ENCODE measurements around the gene CDK10.
"Not testable (repeated sequence)": the region's sequence is repeated elsewhere in the genome, so short reads cannot be mapped to it uniquely, and the experiment has no call there.

The CDK10 gene

GRCh38 chr16:89689142-89689541, 2.7 kb downstream of the CDK10 start:
- H3K27ac ChIP-seq (ENCODE audit: low read depth, low read length): no peak overlapping the region
- H3K79me2 ChIP-seq (ENCODE audit: control insufficient read depth, low read length): peaks cover 27% of the 10 kb centered on the region
- peaks cover 19% of the 10 kb centered on the region for H3K4me1 ChIP-seq (ENCODE audit: control insufficient read depth, low read length)
- no peak overlapping the region for H3K4me3 ChIP-seq (ENCODE audit: low read length)
- no peaks in the 10 kb centered on the region for H3K27me3 ChIP-seq (ENCODE audit: control insufficient read depth, low read length)
- H4K20me1 ChIP-seq (ENCODE audit: control insufficient read depth, insufficient read depth, low read depth, low read length): no peaks in the 10 kb centered on the region
- no peaks in the 10 kb centered on the region for H3K9me2 ChIP-seq (replicated peaks; ENCODE audit: control insufficient read depth, low read length)
- peaks cover 5% of the 10 kb centered on the region; the same call in 1 of the 2 replicates for H3K9me3 ChIP-seq (ENCODE audit: control insufficient read depth, insufficient read depth, low read length)
- H3F3A ChIP-seq (ENCODE audit: control insufficient read depth, insufficient read depth): no peaks in the 10 kb centered on the region
- peaks cover 76% of the 10 kb centered on the region for H3K36me3 ChIP-seq (ENCODE audit: control insufficient read depth, low read length)
- H3K4me2 ChIP-seq (ENCODE audit: low read length): no peak overlapping the region
- TF ChIP-seq EZH2phosphoT487 (IDR thresholded peaks at IDR 0.05; ENCODE audit: borderline replicate concordance, low read length): no peak
- no peak for TF ChIP-seq CTCF (IDR thresholded peaks at IDR 0.05; ENCODE audit: low read depth, low read length, poor library complexity, severe bottlenecking)

- not testable (repeated sequence) for H4K20me1 ChIP-seq (ENCODE audit: control insufficient read depth, insufficient read depth, low read depth, low read length); H3K9me2 ChIP-seq (replicated peaks; ENCODE audit: control insufficient read depth, low read length); H3K4me3 ChIP-seq (ENCODE audit: low read length); H3K9me3 ChIP-seq (ENCODE audit: control insufficient read depth, insufficient read depth, low read length); H3K4me2 ChIP-seq (ENCODE audit: low read length); H3F3A ChIP-seq (ENCODE audit: control insufficient read depth, insufficient read depth); H3K27ac ChIP-seq (ENCODE audit: low read depth, low read length); H3K27me3 ChIP-seq (ENCODE audit: control insufficient read depth, low read length)
- peaks cover 80% of the 10 kb centered on the region for H3K36me3 ChIP-seq (ENCODE audit: control insufficient read depth, low read length)
- peaks cover 19% of the 10 kb centered on the region for H3K4me1 ChIP-seq (ENCODE audit: control insufficient read depth, low read length)
- peaks cover 27% of the 10 kb centered on the region for H3K79me2 ChIP-seq (ENCODE audit: control insufficient read depth, low read length)
Measured at GRCh38 chr16:89689621-89690020, 3.1 kb downstream of the CDK10 start.

- Histone ChIP-seq H3K4me2 (ENCODE audit: low read length) (no peak overlapping the region), H3K4me1 (ENCODE audit: control insufficient read depth, low read length) (peaks cover 19% of the 10 kb centered on the region), H3K4me3 (ENCODE audit: low read length) (no peak overlapping the region), H3K9me3 (ENCODE audit: control insufficient read depth, insufficient read depth, low read length) (peaks cover 2% of the 10 kb centered on the region; the same call in 1 of the 2 replicates), H3K36me3 (ENCODE audit: control insufficient read depth, low read length) (peaks cover 80% of the 10 kb centered on the region), H3K79me2 (ENCODE audit: control insufficient read depth, low read length) (peaks cover 27% of the 10 kb centered on the region), H3K27ac (ENCODE audit: low read depth, low read length) (no peak overlapping the region), H3K9me2 (replicated peaks; ENCODE audit: control insufficient read depth, low read length) (no peaks in the 10 kb centered on the region), H3K27me3 (ENCODE audit: control insufficient read depth, low read length) (no peaks in the 10 kb centered on the region), H4K20me1 (ENCODE audit: control insufficient read depth, insufficient read depth, low read depth, low read length) (no peaks in the 10 kb centered on the region), H3F3A (ENCODE audit: control insufficient read depth, insufficient read depth) (no peaks in the 10 kb centered on the region)
- TF ChIP-seq EZH2phosphoT487 (IDR thresholded peaks at IDR 0.05; ENCODE audit: borderline replicate concordance, low read length): no peak
- TF ChIP-seq CTCF (IDR thresholded peaks at IDR 0.05; ENCODE audit: low read depth, low read length, poor library complexity, severe bottlenecking): no peak
Measured at GRCh38 chr16:89690392-89690901, 4.0 kb downstream of the CDK10 start.

- H3K9me3 ChIP-seq (ENCODE audit: control insufficient read depth, insufficient read depth, low read length): no peaks in the 10 kb centered on the region
- H3K27me3 ChIP-seq (ENCODE audit: control insufficient read depth, low read length): no peaks in the 10 kb centered on the region
- H3K4me1 ChIP-seq (ENCODE audit: control insufficient read depth, low read length): peaks cover 25% of the 10 kb centered on the region
- no peaks in the 10 kb centered on the region for H3F3A ChIP-seq (ENCODE audit: control insufficient read depth, insufficient read depth)
- TF ChIP-seq CTCF (IDR thresholded peaks at IDR 0.05; ENCODE audit: low read depth, low read length, poor library complexity, severe bottlenecking) (no peak), EZH2phosphoT487 (IDR thresholded peaks at IDR 0.05; ENCODE audit: borderline replicate concordance, low read length) (no peak)
- no peaks in the 10 kb centered on the region for H4K20me1 ChIP-seq (ENCODE audit: control insufficient read depth, insufficient read depth, low read depth, low read length)
- no peaks in the 10 kb centered on the region for H3K9me2 ChIP-seq (replicated peaks; ENCODE audit: control insufficient read depth, low read length)
- no peak overlapping the region for H3K4me2 ChIP-seq (ENCODE audit: low read length)
- H3K36me3 ChIP-seq (ENCODE audit: control insufficient read depth, low read length): peaks cover 83% of the 10 kb centered on the region
- peaks cover 27% of the 10 kb centered on the region for H3K79me2 ChIP-seq (ENCODE audit: control insufficient read depth, low read length)
- no peak overlapping the region for H3K27ac ChIP-seq (ENCODE audit: low read depth, low read length)
- H3K4me3 ChIP-seq (ENCODE audit: low read length): no peak overlapping the region
Measured at GRCh38 chr16:89691231-89691985, 4.9 kb downstream of the CDK10 start.
